HG03097 (cell line): Measurements from ENCODE around the gene CAB39.

Experiments
- ATAC-seq: cut with Tn5 transposase; IDR thresholded peaks from one replicate; pipeline ENCODE4 v1.9.1; 2021; ENCODE audit not compliant: unreplicated experiment, low FRiP score

CAB39 gene

GRCh38 chr2:230811508-230811907, 98.9 kb downstream of the CAB39 start:
- no peak for ATAC-seq

- ATAC-seq, result no peak
Observed at GRCh38 chr2:230812033-230812432, 99.4 kb downstream of the CAB39 start.

- ATAC-seq, result no peak
Observed at GRCh38 chr2:230814616-230815015, 102.0 kb downstream of the CAB39 start.

- no peak for ATAC-seq
Observed at GRCh38 chr2:230815088-230815487, 102.4 kb downstream of the CAB39 start.

- no peak for ATAC-seq
Observed at GRCh38 chr2:230816735-230817134, 104.1 kb downstream of the CAB39 start.

- ATAC-seq, result no peak
Observed at GRCh38 chr2:230819433-230819832, 106.8 kb downstream of the CAB39 start.

- no peak for ATAC-seq
Observed at GRCh38 chr2:230821261-230821990, 108.8 kb downstream of the CAB39 start.

GRCh38 chr2:230821991-230822520, 109.4 kb downstream of the CAB39 start:
- no peak for ATAC-seq

GRCh38 chr2:230823264-230823964, 110.8 kb downstream of the CAB39 start:
- ATAC-seq, result no peak

- ATAC-seq, result no peak
Observed at GRCh38 chr2:230824406-230824978, 111.8 kb downstream of the CAB39 start.

GRCh38 chr2:230825354-230825753, 112.7 kb downstream of the CAB39 start:
- ATAC-seq, result no peak

- ATAC-seq, result no peak
Observed at GRCh38 chr2:230827774-230828271, 115.2 kb downstream of the CAB39 start.

GRCh38 chr2:230828272-230828961, 115.8 kb downstream of the CAB39 start:
- no peak for ATAC-seq

- ATAC-seq, result no peak
Observed at GRCh38 chr2:230829293-230829692, 116.7 kb downstream of the CAB39 start.

- no peak for ATAC-seq
Observed at GRCh38 chr2:230829959-230830358, 117.3 kb downstream of the CAB39 start.

- no peak for ATAC-seq
Observed at GRCh38 chr2:230830428-230830827, 117.8 kb downstream of the CAB39 start.

GRCh38 chr2:230840301-230840700, 127.7 kb downstream of the CAB39 start:
- no peak for ATAC-seq

- no peak for ATAC-seq
Observed at GRCh38 chr2:230842473-230842872, 129.8 kb downstream of the CAB39 start.

GRCh38 chr2:230843132-230843531, 130.5 kb downstream of the CAB39 start:
- ATAC-seq, result no peak

- ATAC-seq, result no peak
Observed at GRCh38 chr2:230846360-230846759, 133.7 kb downstream of the CAB39 start.

- peak; percentile 94 for ATAC-seq
Observed at GRCh38 chr2:230847883-230848388, 135.3 kb downstream of the CAB39 start.
